ENCODE data around the gene AOX1. TPM values are rescaled to one million over a fixed set of nuclear protein-coding genes. Genes with fewer than 3 reads are reported as not detected.

The AOX1 gene
- total RNA-seq, 1 experiment from 2014 or later = 0.45 TPM

DNA sequence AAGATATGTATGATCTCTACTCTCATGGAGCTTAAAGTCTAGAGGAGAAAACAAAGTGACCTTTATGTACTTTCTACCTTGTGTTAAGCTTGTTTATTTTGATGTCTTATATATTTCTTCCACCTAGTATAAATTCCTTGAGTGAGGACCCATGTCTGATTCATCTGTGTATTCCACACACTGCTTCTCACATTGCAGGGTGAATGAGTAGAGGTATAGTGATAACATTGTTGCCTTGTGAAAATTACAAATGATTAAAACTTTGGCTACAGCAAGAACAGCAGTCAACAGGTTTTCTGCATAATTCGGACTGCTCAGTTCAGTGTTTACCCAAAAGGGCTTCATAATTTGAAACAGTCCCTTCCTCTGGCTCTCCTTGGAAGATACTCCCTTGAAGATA lies 36.3 kb downstream of the AOX1 start:
- CTCF ChIA-PET = no interaction called here
- Mint-ChIP-seq H3K9me3 (ENCODE audit: low read depth, unreplicated experiment) (no peaks in the 10 kb centered on the region), H3K4me1 (ENCODE audit: low read depth, unreplicated experiment) (no peaks in the 10 kb centered on the region), H3K27ac (ENCODE audit: unreplicated experiment) (no peak overlapping the region), H3K36me3 (ENCODE audit: insufficient read depth, unreplicated experiment) (no peaks in the 10 kb centered on the region), H3K27me3 (ENCODE audit: unreplicated experiment) (no peaks in the 10 kb centered on the region), H3K4me3 (ENCODE audit: low read depth, unreplicated experiment) (no peak overlapping the region)
- intact Hi-C loops (cut with micrococcal nuclease; ENCODE audit: unreplicated experiment) = no loop called here
- TF ChIP-seq, protein P1, sequence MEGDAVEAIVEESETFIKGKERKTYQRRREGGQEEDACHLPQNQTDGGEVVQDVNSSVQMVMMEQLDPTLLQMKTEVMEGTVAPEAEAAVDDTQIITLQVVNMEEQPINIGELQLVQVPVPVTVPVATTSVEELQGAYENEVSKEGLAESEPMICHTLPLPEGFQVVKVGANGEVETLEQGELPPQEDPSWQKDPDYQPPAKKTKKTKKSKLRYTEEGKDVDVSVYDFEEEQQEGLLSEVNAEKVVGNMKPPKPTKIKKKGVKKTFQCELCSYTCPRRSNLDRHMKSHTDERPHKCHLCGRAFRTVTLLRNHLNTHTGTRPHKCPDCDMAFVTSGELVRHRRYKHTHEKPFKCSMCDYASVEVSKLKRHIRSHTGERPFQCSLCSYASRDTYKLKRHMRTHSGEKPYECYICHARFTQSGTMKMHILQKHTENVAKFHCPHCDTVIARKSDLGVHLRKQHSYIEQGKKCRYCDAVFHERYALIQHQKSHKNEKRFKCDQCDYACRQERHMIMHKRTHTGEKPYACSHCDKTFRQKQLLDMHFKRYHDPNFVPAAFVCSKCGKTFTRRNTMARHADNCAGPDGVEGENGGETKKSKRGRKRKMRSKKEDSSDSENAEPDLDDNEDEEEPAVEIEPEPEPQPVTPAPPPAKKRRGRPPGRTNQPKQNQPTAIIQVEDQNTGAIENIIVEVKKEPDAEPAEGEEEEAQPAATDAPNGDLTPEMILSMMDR (IDR thresholded peaks at IDR 0.05; ENCODE audit: unreplicated experiment) = no peak
- DNase-seq = no peak
- no TSS peak for BruUV-seq (replicated peaks)

DNA sequence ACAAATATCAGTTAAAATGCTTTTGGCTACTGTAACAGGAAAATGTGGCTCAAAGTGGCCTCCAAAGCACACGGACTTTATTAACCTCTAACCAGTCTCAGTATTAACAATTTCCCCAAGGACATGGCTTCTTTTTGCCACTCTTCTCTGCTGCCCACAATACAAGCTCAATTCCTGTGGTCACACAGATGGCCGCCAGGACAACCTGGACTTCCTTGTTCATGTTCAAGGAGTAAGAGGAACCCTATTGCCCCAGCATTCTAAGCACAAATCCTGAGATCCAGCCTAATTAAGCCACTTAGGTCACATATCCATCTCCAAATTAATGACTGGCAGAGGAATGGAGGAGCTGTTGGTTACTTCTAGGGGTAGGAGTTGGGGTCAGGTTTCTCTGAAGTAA lies 38.2 kb downstream of the AOX1 start:
- CTCF ChIA-PET = no interaction called here
- no peaks in the 10 kb centered on the region for H3K9me3 Mint-ChIP-seq (ENCODE audit: low read depth, unreplicated experiment)
- H3K4me3 Mint-ChIP-seq (ENCODE audit: low read depth, unreplicated experiment) = no peak overlapping the region
- H3K27ac Mint-ChIP-seq (ENCODE audit: unreplicated experiment) = no peak overlapping the region
- BruUV-seq (replicated peaks) = no TSS peak
- DNase-seq = no peak
- peaks cover 9% of the 10 kb centered on the region for H3K27me3 Mint-ChIP-seq (ENCODE audit: unreplicated experiment)
- intact Hi-C loops (cut with micrococcal nuclease; ENCODE audit: unreplicated experiment) = no loop called here
- no peaks in the 10 kb centered on the region for H3K4me1 Mint-ChIP-seq (ENCODE audit: low read depth, unreplicated experiment)
- TF ChIP-seq, protein P1 (IDR thresholded peaks at IDR 0.05; ENCODE audit: unreplicated experiment) = no peak
- H3K36me3 Mint-ChIP-seq (ENCODE audit: insufficient read depth, unreplicated experiment) = no peaks in the 10 kb centered on the region

- TF ChIP-seq, protein P1 (IDR thresholded peaks at IDR 0.05; ENCODE audit: unreplicated experiment) = no peak
- CTCF ChIA-PET = no interaction called here
- no peak for DNase-seq
- no peaks in the 10 kb centered on the region for H3K36me3 Mint-ChIP-seq (ENCODE audit: insufficient read depth, unreplicated experiment)
- intact Hi-C loops (cut with micrococcal nuclease; ENCODE audit: unreplicated experiment) = no loop called here
- H3K9me3 Mint-ChIP-seq (ENCODE audit: low read depth, unreplicated experiment) = no peaks in the 10 kb centered on the region
- peaks cover 13% of the 10 kb centered on the region for H3K27me3 Mint-ChIP-seq (ENCODE audit: unreplicated experiment)
- no peak overlapping the region for H3K27ac Mint-ChIP-seq (ENCODE audit: unreplicated experiment)
- no peaks in the 10 kb centered on the region for H3K4me1 Mint-ChIP-seq (ENCODE audit: low read depth, unreplicated experiment)
- no TSS peak for BruUV-seq (replicated peaks)
- H3K4me3 Mint-ChIP-seq (ENCODE audit: low read depth, unreplicated experiment) = no peak overlapping the region
Observed at GRCh38 chr2:200624658-200625057, 38.8 kb downstream of the AOX1 start.

GRCh38 chr2:200625282-200625681 lies 39.5 kb downstream of the AOX1 start:
- no peak for DNase-seq
- Mint-ChIP-seq H3K4me1 (ENCODE audit: low read depth, unreplicated experiment) (no peaks in the 10 kb centered on the region), H3K27ac (ENCODE audit: unreplicated experiment) (no peak overlapping the region), H3K27me3 (ENCODE audit: unreplicated experiment) (peaks cover 19% of the 10 kb centered on the region), H3K9me3 (ENCODE audit: low read depth, unreplicated experiment) (no peaks in the 10 kb centered on the region), H3K4me3 (ENCODE audit: low read depth, unreplicated experiment) (no peak overlapping the region), H3K36me3 (ENCODE audit: insufficient read depth, unreplicated experiment) (no peaks in the 10 kb centered on the region)
- TF ChIP-seq, protein P1 (IDR thresholded peaks at IDR 0.05; ENCODE audit: unreplicated experiment) = no peak
- intact Hi-C loops (cut with micrococcal nuclease; ENCODE audit: unreplicated experiment) = no loop called here
- BruUV-seq (replicated peaks) = no TSS peak
- CTCF ChIA-PET = no interaction called here

DNA sequence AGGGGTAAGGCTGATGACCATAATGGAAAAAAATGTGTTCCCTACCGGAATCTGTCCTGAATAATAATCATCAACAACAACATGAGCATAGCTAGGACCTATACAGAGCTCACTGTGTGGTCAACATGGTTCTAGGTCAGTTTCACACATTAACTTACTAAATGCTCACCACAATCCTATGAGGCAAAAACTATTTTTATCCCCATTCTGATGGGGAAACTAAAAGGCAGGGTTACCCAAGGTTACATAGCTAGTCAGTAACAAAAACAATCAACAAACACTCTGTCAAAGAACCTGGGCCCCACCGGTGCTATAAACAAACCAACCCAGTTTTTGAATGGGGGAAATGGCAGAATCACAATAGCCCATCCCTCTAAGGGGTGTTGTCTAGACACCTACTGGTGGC lies 40.1 kb downstream of the AOX1 start:
- no peak for DNase-seq
- peaks cover 26% of the 10 kb centered on the region for H3K27me3 Mint-ChIP-seq (ENCODE audit: unreplicated experiment)
- H3K36me3 Mint-ChIP-seq (ENCODE audit: insufficient read depth, unreplicated experiment) = no peaks in the 10 kb centered on the region
- no TSS peak for BruUV-seq (replicated peaks)
- no peaks in the 10 kb centered on the region for H3K4me1 Mint-ChIP-seq (ENCODE audit: low read depth, unreplicated experiment)
- H3K9me3 Mint-ChIP-seq (ENCODE audit: low read depth, unreplicated experiment) = no peaks in the 10 kb centered on the region
- no peak overlapping the region for H3K4me3 Mint-ChIP-seq (ENCODE audit: low read depth, unreplicated experiment)
- TF ChIP-seq, protein P1 (IDR thresholded peaks at IDR 0.05; ENCODE audit: unreplicated experiment) = no peak
- intact Hi-C loops (cut with micrococcal nuclease; ENCODE audit: unreplicated experiment) = no loop called here
- no peak overlapping the region for H3K27ac Mint-ChIP-seq (ENCODE audit: unreplicated experiment)
- CTCF ChIA-PET = no interaction called here
